VCaP (cell line): ENCODE measurements around the gene CCDC136.

Source experiments
- H3K27ac ChIP-seq: fragments of 450-650 bp; 2 replicates; pipeline ENCODE4 v1.5.1; 2017
- CTCF ChIP-seq: fragments of 450-650 bp; conservative IDR thresholded peaks from 2 replicates; pipeline ENCODE4 v1.5.1; 2017; ENCODE audit warnings: mild to moderate bottlenecking, moderate library complexity

Gene CCDC136

GRCh38 chr7:128833148-128833945 lies 41.6 kb downstream of the CCDC136 start:
- no peak for TF ChIP-seq CTCF
- no peak overlapping the region for H3K27ac ChIP-seq

DNA sequence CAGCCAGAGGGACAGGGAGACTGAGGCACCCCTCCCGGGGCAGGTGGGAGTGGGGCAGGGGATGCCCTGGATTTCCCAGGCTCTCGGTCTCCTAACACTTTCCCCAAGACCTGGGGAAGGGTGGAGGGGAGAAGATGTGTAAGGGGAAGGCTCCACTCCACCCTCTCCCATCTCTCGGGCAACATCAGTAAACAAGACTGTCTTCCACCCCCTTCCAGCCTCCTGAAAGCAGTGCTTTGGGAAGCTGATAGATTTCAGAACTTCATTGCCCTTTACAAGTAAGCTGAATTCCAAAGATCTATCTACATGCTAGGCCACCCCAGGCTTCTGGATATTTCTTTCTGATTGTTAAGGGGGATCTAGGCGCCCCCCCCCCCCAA lies 42.2 kb downstream of the CCDC136 start:
- no peak overlapping the region for H3K27ac ChIP-seq
- no peak for TF ChIP-seq CTCF

GRCh38 chr7:128835231-128835751 lies 43.5 kb downstream of the CCDC136 start:
- H3K27ac ChIP-seq: no peak overlapping the region
- no peak for TF ChIP-seq CTCF

DNA sequence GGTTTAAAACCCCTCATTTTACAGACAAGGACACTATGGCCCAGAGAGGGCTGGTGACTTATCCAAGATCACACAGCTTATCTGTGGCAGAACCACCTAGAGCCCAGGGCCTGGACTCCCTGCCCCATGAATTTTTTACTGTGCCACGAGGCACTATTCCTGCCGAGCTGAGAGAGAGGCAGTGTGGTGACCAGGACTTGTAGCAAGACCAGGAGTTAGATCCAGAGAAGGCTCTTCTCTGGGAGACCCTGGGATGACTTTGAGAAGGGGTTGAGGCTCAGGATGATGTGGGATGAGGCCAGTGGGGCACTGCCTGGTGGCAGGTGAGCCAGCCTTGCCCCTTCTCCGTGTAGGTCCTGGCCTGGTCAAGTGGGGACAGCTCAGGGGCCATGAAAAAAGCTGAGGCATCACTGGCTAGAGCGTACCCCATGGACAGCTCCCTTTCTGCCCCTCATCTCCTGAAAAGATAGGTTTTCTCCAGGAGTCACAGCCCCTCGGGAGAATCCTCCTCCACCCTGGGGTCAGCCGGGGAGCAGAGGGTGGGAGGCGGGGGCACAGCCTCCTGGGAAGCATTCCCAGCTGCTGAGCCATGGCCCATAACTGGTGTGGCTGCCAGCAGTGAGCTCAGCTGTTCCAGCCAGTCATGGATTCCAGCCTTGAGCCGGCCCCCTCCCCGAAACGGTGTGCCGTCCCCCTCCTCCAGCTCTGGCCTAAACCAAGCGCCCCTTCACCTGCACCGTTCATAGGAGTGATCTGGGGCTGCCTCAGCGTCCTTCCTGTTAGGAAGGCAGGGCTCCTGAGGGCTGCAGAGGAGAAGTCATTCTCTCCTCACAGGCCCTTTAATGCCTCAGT lies 44.2 kb downstream of the CCDC136 start:
- no peak for TF ChIP-seq CTCF
- H3K27ac ChIP-seq: no peak overlapping the region

GRCh38 chr7:128836729-128837348 lies 45.1 kb downstream of the CCDC136 start:
- H3K27ac ChIP-seq: no peak overlapping the region
- no peak for TF ChIP-seq CTCF

GRCh38 chr7:128837521-128837921 lies 45.8 kb downstream of the CCDC136 start:
- no peak overlapping the region for H3K27ac ChIP-seq
- TF ChIP-seq CTCF: no peak

DNA sequence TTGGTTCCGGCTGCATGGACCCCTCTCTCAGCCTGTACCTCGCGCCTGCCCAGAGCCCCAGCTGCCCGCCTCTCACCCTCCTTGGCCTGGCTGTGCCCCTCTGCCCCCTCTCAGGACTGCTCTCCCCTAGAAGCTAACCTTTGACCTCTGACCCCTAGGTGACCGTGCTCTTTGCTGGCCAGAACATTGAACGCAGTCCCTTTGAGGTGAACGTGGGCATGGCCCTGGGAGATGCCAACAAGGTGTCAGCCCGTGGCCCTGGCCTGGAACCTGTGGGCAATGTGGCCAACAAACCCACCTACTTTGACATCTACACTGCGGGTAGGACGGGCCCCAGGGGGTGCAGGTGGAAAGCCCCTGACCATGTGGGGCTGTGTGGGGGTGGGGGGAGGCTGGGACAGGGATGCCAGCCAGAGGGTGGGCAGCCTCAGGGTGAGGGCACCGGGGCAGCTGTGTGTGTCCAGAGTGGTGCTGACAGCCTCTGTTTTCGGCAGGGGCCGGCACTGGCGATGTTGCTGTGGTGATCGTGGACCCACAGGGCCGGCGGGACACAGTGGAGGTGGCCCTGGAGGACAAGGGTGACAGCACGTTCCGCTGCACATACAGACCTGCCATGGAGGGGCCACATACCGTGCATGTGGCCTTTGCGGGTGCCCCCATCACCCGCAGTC lies 46.5 kb downstream of the CCDC136 start:
- TF ChIP-seq CTCF: no peak
- H3K27ac ChIP-seq: no peak overlapping the region
